Suprapubic skin (tissue), 4 donors: ENCODE measurements around the gene IL2RA.

Experiments used
- EP300 ChIP-seq: sonication (generic); formaldehyde crosslinking; IDR thresholded peaks from one replicate; pipeline ENCODE4 v1.6.1; 2017; ENCODE audit warnings: antibody characterized with exemption
- POLR2A ChIP-seq, 2 donors: fragments of 450-650 bp; IDR thresholded peaks; one replicate each; pipeline ENCODE4 v1.6.1; 2017; ENCODE audit warnings: antibody characterized with exemption in 2 of 2, mild to moderate bottlenecking in 2 of 2, moderate library complexity in 2 of 2
- POLR2AphosphoS5 ChIP-seq, 3 donors: sonication (generic); formaldehyde crosslinking; IDR thresholded peaks; one replicate each; pipeline ENCODE4 v1.6.1; 2017; ENCODE audit warnings: antibody characterized with exemption in 3 of 3
- TF ChIP-seq, protein P1 (sequence below), 2 donors: fragments of 200-600 bp in 1 of 2; fragments of 450-650 bp in 1 of 2; sonication (generic) in 1 of 2; IDR thresholded peaks; one replicate each; pipeline ENCODE4 v1.5.1; 2016 to 2019; ENCODE audit warnings: antibody characterized with exemption in 2 of 2, mild to moderate bottlenecking in 1 of 2, moderate library complexity in 1 of 2

DNA sequence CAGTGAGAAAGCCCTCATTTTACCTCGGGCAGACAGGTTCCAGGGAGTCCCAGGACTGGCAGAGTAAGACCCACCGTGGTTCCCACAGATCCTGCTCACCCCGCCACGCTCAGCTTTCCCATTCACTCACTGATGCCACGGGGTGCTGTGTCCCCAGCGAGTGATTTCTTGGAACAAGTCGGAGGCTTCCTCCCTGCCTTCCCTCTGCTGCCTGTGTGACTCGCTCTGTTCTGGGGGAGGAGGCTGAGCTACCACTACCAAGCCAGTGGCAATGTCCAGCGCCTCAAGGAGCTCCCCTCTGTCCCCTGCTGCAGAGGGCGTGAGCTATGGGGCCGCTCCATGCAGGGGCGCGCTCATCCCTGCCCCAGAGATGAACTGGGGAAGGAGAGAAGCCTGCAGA is 97.4 kb downstream of the IL2RA start:
- TF ChIP-seq, protein P1, sequence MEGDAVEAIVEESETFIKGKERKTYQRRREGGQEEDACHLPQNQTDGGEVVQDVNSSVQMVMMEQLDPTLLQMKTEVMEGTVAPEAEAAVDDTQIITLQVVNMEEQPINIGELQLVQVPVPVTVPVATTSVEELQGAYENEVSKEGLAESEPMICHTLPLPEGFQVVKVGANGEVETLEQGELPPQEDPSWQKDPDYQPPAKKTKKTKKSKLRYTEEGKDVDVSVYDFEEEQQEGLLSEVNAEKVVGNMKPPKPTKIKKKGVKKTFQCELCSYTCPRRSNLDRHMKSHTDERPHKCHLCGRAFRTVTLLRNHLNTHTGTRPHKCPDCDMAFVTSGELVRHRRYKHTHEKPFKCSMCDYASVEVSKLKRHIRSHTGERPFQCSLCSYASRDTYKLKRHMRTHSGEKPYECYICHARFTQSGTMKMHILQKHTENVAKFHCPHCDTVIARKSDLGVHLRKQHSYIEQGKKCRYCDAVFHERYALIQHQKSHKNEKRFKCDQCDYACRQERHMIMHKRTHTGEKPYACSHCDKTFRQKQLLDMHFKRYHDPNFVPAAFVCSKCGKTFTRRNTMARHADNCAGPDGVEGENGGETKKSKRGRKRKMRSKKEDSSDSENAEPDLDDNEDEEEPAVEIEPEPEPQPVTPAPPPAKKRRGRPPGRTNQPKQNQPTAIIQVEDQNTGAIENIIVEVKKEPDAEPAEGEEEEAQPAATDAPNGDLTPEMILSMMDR (IDR thresholded peaks at IDR 0.05): no peak
- TF ChIP-seq POLR2AphosphoS5 (IDR thresholded peaks at IDR 0.05): no peak
- TF ChIP-seq EP300: no peak
- TF ChIP-seq POLR2A (IDR thresholded peaks at IDR 0.05): no peak
